GM12892 (cell line): ENCODE results near the gene JAK1.

Source experiments
- POLR2A ChIP-seq: IDR thresholded peaks from 2 replicates; pipeline ENCODE4 v1.6.1; 2011; ENCODE audit warnings: low read depth, low read length, control low read depth
- TAF1 ChIP-seq: IDR thresholded peaks from 2 replicates; pipeline ENCODE4 v1.6.1; 2011; ENCODE audit warnings: low read depth, mild to moderate bottlenecking, control low read depth, low read length, borderline replicate concordance

DNA sequence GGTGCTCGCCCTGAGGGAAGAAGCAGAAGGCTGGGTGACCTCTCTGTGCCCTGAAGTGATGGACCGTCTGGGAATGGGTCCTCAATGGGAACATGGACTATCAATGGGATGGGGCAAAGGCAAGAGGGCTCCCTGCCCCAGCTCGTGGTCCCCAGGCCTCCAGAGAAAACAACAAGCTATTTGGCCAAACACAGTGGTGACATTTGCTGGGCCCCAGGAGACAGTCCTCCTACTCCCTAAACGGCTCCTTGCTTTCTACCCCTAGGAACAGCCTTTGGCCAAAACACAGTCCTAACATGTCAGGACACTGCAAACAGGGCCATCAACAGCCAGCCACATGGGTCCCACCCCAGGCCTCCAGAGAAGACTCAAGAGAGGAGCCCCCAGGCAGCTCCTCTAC lies 118.7 kb downstream of the JAK1 start:
- TF ChIP-seq TAF1 (no peak), POLR2A (no peak)
